Body of pancreas (tissue), 4 donors: ENCODE data around the gene PLPP4. TPM values are rescaled to one million over a fixed set of nuclear protein-coding genes. Genes with fewer than 3 reads are reported as not detected.

Experiments used
- ATAC-seq: fragments of 150-250 bp; one replicate; pipeline ENCODE4 v1.9.1; 2016
- DNase-seq, 4 donors: peaks; one replicate each; pipeline ENCODE4 v3.0.0-alpha.2; 2019
- H3K27ac ChIP-seq, 4 donors: fragments of 200-600 bp; sonication (generic); 1 replicate in 3 of 4; 2 replicates in 1 of 4; pipeline versions ENCODE4 v1.5.1 to v1.6.1; 2016 to 2019; ENCODE audit warnings: mild to moderate bottlenecking in 1 of 4, mixed read lengths in 1 of 4, moderate library complexity in 1 of 4
- H3K27me3 ChIP-seq, 2 donors: fragments of 200-600 bp; sonication (generic); one replicate each; pipeline ENCODE4 v1.6.0; 2016; ENCODE audit warnings: mild to moderate bottlenecking in 1 of 2
- H3K36me3 ChIP-seq, 2 donors: fragments of 200-600 bp; sonication (generic); replicated peaks in 1 of 2; 2 replicates each; pipeline ENCODE4 v1.5.1; 2016; ENCODE audit warnings: low read depth in 2 of 2; ENCODE audit not compliant: insufficient read depth in 1 of 2
- H3K4me1 ChIP-seq: fragments of 200-600 bp; sonication (generic); one replicate; pipeline ENCODE4 v1.6.0; 2016
- H3K4me3 ChIP-seq, 2 donors: fragments of 200-600 bp; sonication (generic); 1 replicate in 1 of 2; 2 replicates in 1 of 2; pipeline ENCODE4 v1.5.1; 2016 to 2019
- H3K9me3 ChIP-seq, 3 donors: fragments of 200-600 bp; sonication (generic); 1 replicate in 2 of 3; 2 replicates in 1 of 3; pipeline ENCODE4 v1.5.1; 2016
- POLR2A ChIP-seq, 3 donors: fragments of 450-650 bp; IDR thresholded peaks; one replicate each; pipeline ENCODE4 v1.6.1; 2016; ENCODE audit warnings: antibody characterized with exemption in 3 of 3, mild to moderate bottlenecking in 2 of 3
- WGBS, 2 donors: methylation state at CpG; one replicate each; pipeline ENCODE4 v1.1.5; 2017; 5-methylcytosine and 5-hydroxymethylcytosine counted together
- intact Hi-C: fragments of 100-400 bp; cut with DNase I; formaldehyde crosslinking; loops from one replicate; pipeline ENCODE4 v1.15.1; 2023
- total RNA-seq, 2 donors: library from RNA; depleted of rRNA; stranded (reverse); fragments of >200 nt; gene quantifications; one replicate each; pipeline ENCODE4 v1.1.0, GENCODE V29; 2016
- TF ChIP-seq, protein P1 (sequence below), 7 experiments: fragments of 450-650 bp in 4 of 7; fragments of 200-600 bp in 3 of 7; sonication (generic) in 3 of 7; IDR thresholded peaks; one replicate each; pipeline ENCODE4 v1.5.1; 2016 to 2019; ENCODE audit warnings: antibody characterized with exemption in 7 of 7

Gene PLPP4
- total RNA-seq, 2 donors from 2014 or later, result 0.78 TPM; not detected in 1

DNA sequence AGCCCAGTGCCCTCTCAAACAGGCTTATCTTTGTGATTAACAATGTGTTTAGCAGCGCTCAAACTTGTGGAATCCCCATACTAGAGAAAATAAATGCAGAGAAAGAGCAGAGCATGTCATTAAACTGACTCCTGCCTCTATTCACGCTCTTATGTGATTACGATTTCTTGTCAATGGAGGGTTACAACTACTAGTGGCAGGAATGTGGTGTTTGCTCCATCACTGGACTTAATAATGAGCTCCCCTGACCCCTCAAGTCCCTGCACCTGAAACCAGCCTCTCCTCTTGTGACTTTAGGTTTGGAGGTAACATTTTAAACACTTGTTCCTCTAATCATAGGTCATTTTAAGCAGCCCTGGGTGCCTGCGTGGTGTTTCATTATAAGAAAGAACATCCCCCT lies 121.9 kb downstream of the PLPP4 start:
- no peak for ATAC-seq
- Histone ChIP-seq H3K4me3 (no peak overlapping the region), H3K27ac (no peak overlapping the region), H3K4me1 (no peaks in the 10 kb centered on the region), H3K9me3 (no peaks in the 10 kb centered on the region), H3K27me3 (no peaks in the 10 kb centered on the region), H3K36me3 (no peaks in the 10 kb centered on the region)
- no peak for DNase-seq
- WGBS, 2 donors, result 75 to 81% methylated on average over 4 of the region's 4 CpGs
- intact Hi-C loops, result no loop called here
- TF ChIP-seq POLR2A (IDR thresholded peaks at IDR 0.05), result no peak
- TF ChIP-seq, protein P1, sequence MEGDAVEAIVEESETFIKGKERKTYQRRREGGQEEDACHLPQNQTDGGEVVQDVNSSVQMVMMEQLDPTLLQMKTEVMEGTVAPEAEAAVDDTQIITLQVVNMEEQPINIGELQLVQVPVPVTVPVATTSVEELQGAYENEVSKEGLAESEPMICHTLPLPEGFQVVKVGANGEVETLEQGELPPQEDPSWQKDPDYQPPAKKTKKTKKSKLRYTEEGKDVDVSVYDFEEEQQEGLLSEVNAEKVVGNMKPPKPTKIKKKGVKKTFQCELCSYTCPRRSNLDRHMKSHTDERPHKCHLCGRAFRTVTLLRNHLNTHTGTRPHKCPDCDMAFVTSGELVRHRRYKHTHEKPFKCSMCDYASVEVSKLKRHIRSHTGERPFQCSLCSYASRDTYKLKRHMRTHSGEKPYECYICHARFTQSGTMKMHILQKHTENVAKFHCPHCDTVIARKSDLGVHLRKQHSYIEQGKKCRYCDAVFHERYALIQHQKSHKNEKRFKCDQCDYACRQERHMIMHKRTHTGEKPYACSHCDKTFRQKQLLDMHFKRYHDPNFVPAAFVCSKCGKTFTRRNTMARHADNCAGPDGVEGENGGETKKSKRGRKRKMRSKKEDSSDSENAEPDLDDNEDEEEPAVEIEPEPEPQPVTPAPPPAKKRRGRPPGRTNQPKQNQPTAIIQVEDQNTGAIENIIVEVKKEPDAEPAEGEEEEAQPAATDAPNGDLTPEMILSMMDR (IDR thresholded peaks at IDR 0.05), result no peak

GRCh38 chr10:120580918-120581895 lies 124.2 kb downstream of the PLPP4 start:
- no peak overlapping the region for H3K27ac ChIP-seq
- no peaks in the 10 kb centered on the region for H3K27me3 ChIP-seq
- H3K4me3 ChIP-seq, result no peak overlapping the region
- no peaks in the 10 kb centered on the region for H3K36me3 ChIP-seq
- no peak for ATAC-seq
- 50 to 58% methylated on average over 16 of the region's 16 CpGs for WGBS, 2 donors
- intact Hi-C loops, result no loop called here
- DNase-seq, result peak in 3 of 4 donors; percentile 6 to 21 (median 14)
- TF ChIP-seq POLR2A (IDR thresholded peaks at IDR 0.05), result no peak
- TF ChIP-seq, protein P1 (IDR thresholded peaks at IDR 0.05), result no peak
- no peaks in the 10 kb centered on the region for H3K9me3 ChIP-seq
- H3K4me1 ChIP-seq, result no peaks in the 10 kb centered on the region

GRCh38 chr10:120582753-120583152 lies 125.7 kb downstream of the PLPP4 start:
- intact Hi-C loops, result no loop called here
- no peaks in the 10 kb centered on the region for H3K4me1 ChIP-seq
- TF ChIP-seq POLR2A (IDR thresholded peaks at IDR 0.05), result no peak
- no peaks in the 10 kb centered on the region for H3K27me3 ChIP-seq
- no peak for ATAC-seq
- no peak overlapping the region for H3K4me3 ChIP-seq
- DNase-seq, result no peak
- no peaks in the 10 kb centered on the region for H3K36me3 ChIP-seq
- H3K9me3 ChIP-seq, result no peaks in the 10 kb centered on the region
- no peak overlapping the region for H3K27ac ChIP-seq
- WGBS, 2 donors, result 59 to 61% methylated on average over 2 of the region's 2 CpGs

DNA sequence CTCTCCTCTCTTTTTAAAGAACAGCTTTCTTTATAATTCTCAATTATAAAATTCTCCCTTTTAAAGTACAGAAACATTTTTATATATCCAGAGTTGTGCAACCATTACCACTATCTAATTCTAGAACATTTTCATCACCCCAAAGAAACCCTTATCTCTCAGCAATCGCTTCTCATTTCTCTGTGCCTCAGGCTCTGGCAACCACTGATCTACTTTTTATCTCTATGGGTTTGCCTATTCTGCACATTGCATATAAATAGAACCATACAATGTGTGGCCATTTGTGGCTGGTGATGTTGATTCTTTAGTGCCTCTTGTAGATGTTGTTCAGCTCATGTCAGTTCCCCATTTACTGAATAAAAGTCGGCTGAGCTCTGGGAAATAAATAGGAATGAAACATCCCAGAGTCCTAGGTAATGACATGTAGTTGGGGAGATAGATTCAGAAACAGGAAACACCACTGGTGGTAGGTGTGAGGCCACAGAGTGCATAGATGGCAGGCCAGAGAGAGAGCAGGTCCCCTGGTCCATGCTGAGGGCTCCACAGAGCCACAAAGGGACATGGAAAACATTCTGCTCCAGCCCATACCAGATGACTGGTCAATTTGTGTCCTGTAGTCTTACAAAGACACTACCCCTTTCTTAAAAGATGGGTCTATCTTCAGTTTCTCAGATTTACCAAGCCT lies 126.5 kb downstream of the PLPP4 start:
- Histone ChIP-seq H3K27ac (no peak overlapping the region), H3K9me3 (no peaks in the 10 kb centered on the region), H3K27me3 (no peaks in the 10 kb centered on the region), H3K36me3 (no peaks in the 10 kb centered on the region), H3K4me1 (no peaks in the 10 kb centered on the region), H3K4me3 (no peak overlapping the region)
- 67 to 80% methylated on average over 2 of the region's 2 CpGs for WGBS, 2 donors
- intact Hi-C loops, result no loop called here
- DNase-seq, result no peak
- no peak for ATAC-seq
- TF ChIP-seq POLR2A (IDR thresholded peaks at IDR 0.05), result no peak
- TF ChIP-seq, protein P1 (IDR thresholded peaks at IDR 0.05), result no peak

- intact Hi-C loops, result no loop called here
These were observed 127.8 kb downstream of the PLPP4 start for GRCh38 chr10:120584786-120585185.

More at GRCh38 chr10:120584786-120585185, 127.8 kb downstream of the PLPP4 start:
- H3K4me3 ChIP-seq, result no peak overlapping the region
- H3K27ac ChIP-seq, result no peak overlapping the region
- no peaks in the 10 kb centered on the region for H3K9me3 ChIP-seq
- DNase-seq (no peak), ATAC-seq (no peak)
- H3K27me3 ChIP-seq, result no peaks in the 10 kb centered on the region
- TF ChIP-seq, protein P1 (IDR thresholded peaks at IDR 0.05), result no peak
- no peak for TF ChIP-seq POLR2A (IDR thresholded peaks at IDR 0.05)
- no peaks in the 10 kb centered on the region for H3K4me1 ChIP-seq
- no peaks in the 10 kb centered on the region for H3K36me3 ChIP-seq
- WGBS, 2 donors, result 8 to 33% methylated on average over 1 of the region's 1 CpG
